Effector memory CD8-positive, alpha-beta T cell (primary cell): ENCODE results near the gene MMP13.

Experiments
- ATAC-seq: fragments of 150-1000 bp; cut with Tn5 transposase; replicated peaks from 2 replicates; pipeline ENCODE4 v1.10.0; 2021; ENCODE audit warnings: mild to moderate bottlenecking, moderate library complexity
- DNase-seq, 3 experiments: peaks; one replicate each; pipeline ENCODE4 v3.0.0; 2021
- H3K27ac Mint-ChIP-seq, 2 donors: one replicate each; pipeline ENCODE4 v1.8.0; 2022; ENCODE audit warnings: mild to moderate bottlenecking in 2 of 2, mixed read lengths in 2 of 2, moderate library complexity in 2 of 2
- H3K27me3 Mint-ChIP-seq, 2 donors: one replicate each; pipeline ENCODE4 v1.8.0; 2022; ENCODE audit warnings: mixed read lengths in 2 of 2
- H3K36me3 Mint-ChIP-seq: one replicate; pipeline ENCODE4 v1.8.0; 2022; ENCODE audit warnings: mild to moderate bottlenecking, moderate library complexity, mixed read lengths; ENCODE audit not compliant: insufficient read depth
- H3K4me1 Mint-ChIP-seq, 2 donors: one replicate each; pipeline ENCODE4 v1.8.0; 2022; ENCODE audit warnings: low read depth in 2 of 2, mixed read lengths in 2 of 2
- H3K4me3 Mint-ChIP-seq, 2 donors: one replicate each; pipeline ENCODE4 v1.8.0; 2022; ENCODE audit warnings: mild to moderate bottlenecking in 2 of 2, mixed read lengths in 2 of 2, moderate library complexity in 2 of 2
- H3K9me3 Mint-ChIP-seq, 2 donors: one replicate each; pipeline ENCODE4 v1.8.0; 2022; ENCODE audit warnings: mixed read lengths in 2 of 2

MMP13 gene

DNA sequence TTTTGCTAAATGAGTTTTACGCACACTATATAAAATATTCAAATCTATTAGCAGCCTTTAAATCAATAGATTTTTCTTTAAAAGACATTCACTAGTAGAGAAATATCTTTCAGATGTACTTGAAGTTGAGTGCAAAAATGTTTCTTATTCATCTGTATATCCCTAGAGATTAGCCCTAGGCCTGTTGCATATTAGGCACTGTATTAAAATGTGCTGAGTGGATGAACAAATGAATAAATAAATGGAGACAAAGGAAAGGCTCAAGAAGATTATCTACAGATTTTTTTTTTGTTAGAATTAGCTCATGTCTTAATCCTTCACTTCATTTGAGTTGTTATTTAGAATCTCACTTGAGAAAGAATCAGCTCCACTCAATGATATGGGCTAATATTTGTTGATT lies 12.0 kb upstream of the MMP13 start:
- no peaks in the 10 kb centered on the region for H3K4me1 Mint-ChIP-seq
- ATAC-seq (no peak), DNase-seq (no peak)
- no peak overlapping the region for H3K27ac Mint-ChIP-seq
- peaks cover 21 to 31% of the 10 kb centered on the region in 2 donors for H3K27me3 Mint-ChIP-seq
- H3K36me3 Mint-ChIP-seq: no peaks in the 10 kb centered on the region
- H3K9me3 Mint-ChIP-seq: no peaks in the 10 kb centered on the region
- H3K4me3 Mint-ChIP-seq: no peak overlapping the region

- ATAC-seq (no peak), DNase-seq (no peak)
- Mint-ChIP-seq H3K36me3 (no peaks in the 10 kb centered on the region), H3K27me3 (peaks cover 9 to 21% of the 10 kb centered on the region in 2 donors), H3K9me3 (no peaks in the 10 kb centered on the region), H3K27ac (no peak overlapping the region), H3K4me1 (no peaks in the 10 kb centered on the region), H3K4me3 (no peak overlapping the region)
Measured at GRCh38 chr11:102966011-102966410, 10.5 kb upstream of the MMP13 start.

GRCh38 chr11:102964867-102965266 lies 9.3 kb upstream of the MMP13 start:
- DNase-seq: no peak
- H3K27ac Mint-ChIP-seq: no peak overlapping the region
- H3K4me1 Mint-ChIP-seq: no peaks in the 10 kb centered on the region
- peaks cover 5 to 21% of the 10 kb centered on the region in 2 donors for H3K27me3 Mint-ChIP-seq
- no peak overlapping the region for H3K4me3 Mint-ChIP-seq
- H3K9me3 Mint-ChIP-seq: no peaks in the 10 kb centered on the region
- ATAC-seq: no peak
- H3K36me3 Mint-ChIP-seq: no peaks in the 10 kb centered on the region

DNA sequence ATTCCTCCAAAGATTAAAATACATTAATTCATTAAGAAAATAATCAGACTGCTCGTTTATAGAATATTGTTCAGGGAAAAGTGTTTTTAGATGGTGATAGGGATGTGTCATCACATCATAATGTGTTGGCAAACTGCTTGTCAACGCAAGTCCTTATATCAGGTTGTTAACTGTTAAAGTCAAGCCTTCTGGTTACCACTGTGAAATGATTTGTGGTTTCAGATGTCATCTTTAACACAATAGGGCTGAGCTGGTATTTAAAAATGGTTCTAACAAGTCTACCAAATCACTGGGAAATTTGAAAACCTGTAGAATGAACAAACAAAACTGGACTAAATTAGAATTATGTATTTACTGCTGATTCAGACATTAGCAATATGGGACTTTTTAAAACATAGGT lies 2.4 kb upstream of the MMP13 start:
- Mint-ChIP-seq H3K4me1 (no peaks in the 10 kb centered on the region), H3K9me3 (no peaks in the 10 kb centered on the region), H3K27ac (no peak overlapping the region), H3K4me3 (no peak overlapping the region), H3K36me3 (no peaks in the 10 kb centered on the region), H3K27me3 (peaks cover 14 to 28% of the 10 kb centered on the region in 2 donors)
- no peak for DNase-seq
- no peak for ATAC-seq

DNA sequence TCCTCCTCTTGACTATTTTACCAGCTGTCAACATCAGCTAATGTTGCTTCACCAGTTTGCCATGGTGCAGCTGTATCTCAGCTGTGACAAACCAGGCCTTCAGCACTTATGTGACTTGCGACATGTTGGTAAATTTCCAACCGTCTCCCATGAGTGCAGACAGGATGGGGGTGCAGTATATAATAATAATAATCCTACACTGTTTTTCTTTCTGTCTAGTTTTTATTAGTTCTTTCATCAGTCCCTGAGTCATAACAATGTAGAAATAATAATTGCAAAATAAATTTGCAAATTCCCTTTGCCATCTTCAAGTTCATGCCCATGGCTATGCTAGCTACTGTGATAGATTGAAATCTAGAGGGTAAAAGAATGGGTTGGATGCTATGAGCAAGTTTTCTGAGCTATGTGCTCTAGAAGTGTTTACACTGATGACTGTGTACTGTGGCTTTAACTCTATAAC lies 4.9 kb downstream of the MMP13 start:
- Mint-ChIP-seq H3K27me3 (peaks cover 4 to 10% of the 10 kb centered on the region in 2 donors), H3K36me3 (no peaks in the 10 kb centered on the region), H3K4me3 (no peak overlapping the region), H3K27ac (no peak overlapping the region), H3K9me3 (no peaks in the 10 kb centered on the region), H3K4me1 (no peaks in the 10 kb centered on the region)
- ATAC-seq (no peak), DNase-seq (no peak)

- Mint-ChIP-seq H3K27me3 (peaks cover 9 to 11% of the 10 kb centered on the region in 2 donors), H3K9me3 (no peaks in the 10 kb centered on the region), H3K36me3 (no peaks in the 10 kb centered on the region), H3K4me3 (no peak overlapping the region), H3K27ac (no peak overlapping the region), H3K4me1 (no peaks in the 10 kb centered on the region)
- DNase-seq (no peak), ATAC-seq (no peak)
Measured at GRCh38 chr11:102946237-102946636, 9.3 kb downstream of the MMP13 start.

DNA sequence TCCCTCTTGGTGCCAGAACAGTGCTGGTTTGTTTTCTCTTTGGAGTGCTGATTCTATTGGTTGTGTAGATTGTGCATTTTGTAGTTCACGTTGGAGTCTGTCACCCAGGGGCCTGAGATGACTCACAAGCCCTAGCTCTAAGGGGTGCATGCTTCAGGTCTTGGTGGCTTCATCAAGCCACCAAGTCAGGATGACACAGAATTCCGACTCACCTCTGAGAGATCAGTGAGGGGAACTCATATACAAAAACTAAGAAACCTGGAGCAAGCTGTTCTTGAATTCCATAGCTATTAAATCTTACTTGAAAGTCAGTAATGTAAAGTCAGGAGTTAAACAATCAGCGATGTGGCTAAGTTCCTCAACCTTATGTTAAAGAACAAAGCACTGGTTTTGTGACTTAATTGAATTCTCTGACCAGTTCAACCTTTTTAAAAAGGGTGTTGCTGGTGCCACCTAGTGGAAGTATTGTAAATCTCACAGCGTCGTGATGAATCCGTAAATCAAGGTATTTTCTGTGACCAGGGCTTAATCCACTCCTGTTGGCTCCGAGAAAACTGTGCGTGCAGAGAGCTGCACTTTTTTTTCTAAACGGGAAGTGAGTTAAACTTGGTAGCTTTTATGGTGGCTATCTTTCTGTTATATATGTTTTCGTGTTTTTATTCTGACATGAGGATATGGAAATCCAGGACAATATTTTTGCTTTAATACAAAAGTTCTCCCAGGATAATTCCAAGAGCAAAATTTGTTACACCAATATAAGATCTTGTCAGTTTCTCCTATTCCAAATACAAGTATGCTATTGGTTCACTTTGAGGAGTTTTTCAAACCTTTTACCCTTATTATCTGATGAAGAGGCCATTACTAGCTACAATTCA lies 14.6 kb downstream of the MMP13 start:
- peak; percentile 2 to 27 (median 2) for DNase-seq
- Mint-ChIP-seq H3K27me3 (peaks cover 22 to 38% of the 10 kb centered on the region in 2 donors), H3K36me3 (no peaks in the 10 kb centered on the region), H3K4me1 (no peaks in the 10 kb centered on the region), H3K9me3 (no peaks in the 10 kb centered on the region), H3K4me3 (no peak overlapping the region), H3K27ac (no peak overlapping the region)
- peak; percentile 54 for ATAC-seq

- no peaks in the 10 kb centered on the region for H3K9me3 Mint-ChIP-seq
- no peak overlapping the region for H3K4me3 Mint-ChIP-seq
- peaks cover 24 to 52% of the 10 kb centered on the region in 2 donors for H3K27me3 Mint-ChIP-seq
- H3K27ac Mint-ChIP-seq: no peak overlapping the region
- no peak for DNase-seq
- no peak for ATAC-seq
- peaks cover 2% of the 10 kb centered on the region for H3K36me3 Mint-ChIP-seq
- H3K4me1 Mint-ChIP-seq: no peaks in the 10 kb centered on the region
Measured at GRCh38 chr11:102936864-102937509, 18.5 kb downstream of the MMP13 start.

DNA sequence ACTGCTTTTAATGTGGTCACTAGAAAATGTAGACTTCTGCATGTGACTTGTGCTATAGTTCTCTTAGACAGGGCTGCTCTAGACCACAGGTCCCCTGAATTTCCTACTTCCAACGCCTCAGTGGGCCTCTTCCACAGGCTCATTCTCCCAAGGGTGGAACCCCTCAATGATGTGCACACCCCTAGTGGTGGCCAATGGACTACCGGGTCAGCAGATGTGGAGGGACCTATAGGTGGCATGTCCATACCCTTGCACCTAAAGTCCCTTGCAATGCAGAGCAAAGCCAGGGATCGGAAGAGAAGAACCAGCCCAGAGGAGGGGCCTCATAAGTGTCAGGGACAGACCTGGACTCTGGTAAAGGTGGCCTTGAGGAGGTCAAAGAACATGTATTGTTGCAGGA lies 20.0 kb downstream of the MMP13 start:
- ATAC-seq (no peak), DNase-seq (no peak)
- Mint-ChIP-seq H3K27me3 (peaks cover 16 to 55% of the 10 kb centered on the region in 2 donors), H3K27ac (no peak overlapping the region), H3K4me3 (no peak overlapping the region), H3K4me1 (no peaks in the 10 kb centered on the region), H3K36me3 (peaks cover 2% of the 10 kb centered on the region), H3K9me3 (no peaks in the 10 kb centered on the region)

DNA sequence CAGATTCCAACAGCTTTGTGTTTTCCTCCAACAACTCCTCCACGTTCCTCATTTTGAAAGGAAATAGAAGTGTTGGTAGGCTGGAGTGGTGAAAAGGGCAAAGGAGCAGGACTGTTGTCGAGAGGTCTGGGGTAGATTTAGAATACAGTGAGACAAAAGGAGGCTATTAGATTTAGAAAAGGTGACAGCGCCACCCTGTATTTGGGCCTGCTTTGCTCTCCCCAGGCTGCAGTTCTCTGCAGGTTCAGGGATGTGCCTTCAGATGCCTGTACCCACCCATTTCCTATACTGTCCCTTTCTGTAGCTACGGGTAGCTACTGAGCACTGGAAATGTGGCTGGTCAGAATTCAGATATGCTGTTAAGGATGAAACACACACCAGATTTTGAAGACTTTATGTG lies 20.8 kb downstream of the MMP13 start:
- H3K27ac Mint-ChIP-seq: no peak overlapping the region
- DNase-seq: no peak
- H3K9me3 Mint-ChIP-seq: no peaks in the 10 kb centered on the region
- no peak overlapping the region for H3K4me3 Mint-ChIP-seq
- peaks cover 11 to 52% of the 10 kb centered on the region in 2 donors for H3K27me3 Mint-ChIP-seq
- H3K36me3 Mint-ChIP-seq: peaks cover 2% of the 10 kb centered on the region
- no peaks in the 10 kb centered on the region for H3K4me1 Mint-ChIP-seq
- ATAC-seq: no peak

DNA sequence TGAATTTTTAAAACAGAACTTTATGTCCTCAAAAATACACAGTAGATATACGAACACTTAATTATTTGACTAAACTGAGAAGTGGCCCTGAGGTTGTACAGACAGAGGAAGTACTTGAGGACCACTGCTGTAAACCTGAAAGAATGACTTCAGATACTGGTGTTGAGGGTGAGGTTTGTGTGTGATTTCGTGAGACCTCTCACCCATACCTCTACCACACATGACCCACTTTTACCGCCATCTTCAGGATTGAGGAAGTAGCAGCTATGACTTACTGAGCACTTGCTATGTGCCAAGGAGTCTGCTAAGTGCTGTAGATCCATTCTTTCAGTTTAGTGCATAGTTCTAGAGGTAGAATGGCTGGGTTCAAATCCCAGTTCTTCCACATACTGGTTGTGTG lies 21.9 kb downstream of the MMP13 start:
- no peaks in the 10 kb centered on the region for H3K9me3 Mint-ChIP-seq
- no peak for DNase-seq
- no peak for ATAC-seq
- H3K27me3 Mint-ChIP-seq: peaks cover 11 to 44% of the 10 kb centered on the region in 2 donors
- no peaks in the 10 kb centered on the region for H3K4me1 Mint-ChIP-seq
- no peak overlapping the region for H3K4me3 Mint-ChIP-seq
- H3K36me3 Mint-ChIP-seq: peaks cover 2% of the 10 kb centered on the region
- no peak overlapping the region for H3K27ac Mint-ChIP-seq

DNA sequence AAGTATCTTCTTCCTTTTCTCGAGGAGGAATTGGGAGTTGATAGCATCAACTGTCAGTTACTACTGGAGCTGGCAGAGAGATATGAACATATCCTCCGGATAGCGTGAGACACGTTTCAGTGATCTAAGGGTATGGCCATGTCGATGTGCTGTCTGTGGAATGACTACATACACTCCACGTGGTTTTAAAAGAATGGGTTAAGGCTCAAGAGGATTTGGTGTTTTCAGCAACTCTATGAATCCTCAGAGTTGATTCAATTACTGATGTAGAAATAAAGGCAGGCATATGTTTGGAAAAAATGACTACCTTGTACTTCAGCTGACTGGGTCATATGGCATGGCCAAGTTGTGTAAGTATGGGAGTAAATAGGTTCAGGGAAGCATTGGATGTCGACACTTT lies 22.9 kb downstream of the MMP13 start:
- H3K36me3 Mint-ChIP-seq: peaks cover 2% of the 10 kb centered on the region
- DNase-seq (no peak), ATAC-seq (no peak)
- no peak overlapping the region for H3K27ac Mint-ChIP-seq
- peaks cover 11 to 44% of the 10 kb centered on the region in 2 donors for H3K27me3 Mint-ChIP-seq
- H3K4me3 Mint-ChIP-seq: no peak overlapping the region
- no peaks in the 10 kb centered on the region for H3K9me3 Mint-ChIP-seq
- H3K4me1 Mint-ChIP-seq: no peaks in the 10 kb centered on the region

- Mint-ChIP-seq H3K9me3 (no peaks in the 10 kb centered on the region), H3K27ac (no peak overlapping the region), H3K36me3 (peaks cover under 1% of the 10 kb centered on the region), H3K4me1 (no peaks in the 10 kb centered on the region), H3K27me3 (peaks cover 2 to 26% of the 10 kb centered on the region in 2 donors), H3K4me3 (no peak overlapping the region)
- ATAC-seq: no peak
- no peak for DNase-seq
Measured at GRCh38 chr11:102930451-102930850, 25.1 kb downstream of the MMP13 start.

DNA sequence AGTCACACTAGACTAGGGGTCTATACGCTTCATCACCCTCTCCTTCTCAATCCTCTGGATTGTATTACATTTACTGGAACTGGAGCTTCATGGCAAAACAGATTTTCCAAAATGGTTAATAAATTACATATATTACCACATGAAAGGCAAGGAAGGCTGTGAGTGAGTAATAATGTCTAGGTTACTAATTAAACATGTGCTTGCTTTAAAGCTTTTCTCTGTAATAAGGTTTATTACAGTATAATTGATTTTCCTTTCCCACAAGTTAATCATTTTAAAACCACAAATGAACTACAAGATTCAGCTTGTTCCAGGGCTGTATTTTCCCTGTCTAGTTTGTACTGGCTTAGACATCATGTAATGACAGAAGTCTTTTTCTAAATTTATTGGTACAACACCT lies 25.6 kb downstream of the MMP13 start:
- ATAC-seq (no peak), DNase-seq (no peak)
- Mint-ChIP-seq H3K4me1 (no peaks in the 10 kb centered on the region), H3K36me3 (no peaks in the 10 kb centered on the region), H3K4me3 (no peak overlapping the region), H3K27ac (no peak overlapping the region), H3K9me3 (no peaks in the 10 kb centered on the region), H3K27me3 (peaks cover 0 to 22% of the 10 kb centered on the region in 2 donors)
